HepG2 (cell line): Measurements from ENCODE around the gene PDE3B. TPM values are rescaled to one million over a fixed set of nuclear protein-coding genes. Genes with fewer than 3 reads are reported as not detected.

Source experiments
- ADNP ChIP-seq: sonication (generic); formaldehyde crosslinking; IDR thresholded peaks from 2 replicates; pipeline ENCODE4 v1.4.0; 2020; ENCODE audit warnings: missing genetic modification reagents
- ATF7-NPFF ChIP-seq: sonication (generic); formaldehyde crosslinking; IDR thresholded peaks from 2 replicates; pipeline ENCODE4 v1.8.1; 2023; ENCODE audit warnings: mild to moderate bottlenecking, low read depth, missing genetic modification reagents, moderate library complexity
- ELF3 ChIP-seq: IDR thresholded peaks from 2 replicates; pipeline ENCODE4 v1.6.1; 2016; ENCODE audit warnings: missing genetic modification reagents, missing compliant biosample characterization
- FOSL2 ChIP-seq: sonication (generic); formaldehyde crosslinking; IDR thresholded peaks from 2 replicates; pipeline ENCODE4 v1.4.0; 2020; ENCODE audit warnings: missing genetic modification reagents
- FOXJ3 ChIP-seq: sonication (generic); formaldehyde crosslinking; IDR thresholded peaks from 2 replicates; pipeline ENCODE4 v1.4.0; 2020; ENCODE audit warnings: missing genetic modification reagents, mild to moderate bottlenecking, borderline replicate concordance
- HNRNPL ChIP-seq: fragments of 200-400 bp; formaldehyde crosslinking; IDR thresholded peaks from 2 replicates; pipeline ENCODE4 v1.6.1; 2017; ENCODE audit warnings: mild to moderate bottlenecking, low read depth, low read length
- KDM5A ChIP-seq: fragments of 200-600 bp; sonication (generic); IDR thresholded peaks from 2 replicates; pipeline ENCODE4 v1.7.0; 2018; ENCODE audit warnings: antibody characterized with exemption, mild to moderate bottlenecking, low read length, borderline replicate concordance
- MXI1 ChIP-seq: IDR thresholded peaks from 3 replicates; pipeline ENCODE4 v1.6.1; 2012; ENCODE audit warnings: low read depth, low read length, inconsistent platforms, borderline replicate concordance
- MZF1 ChIP-seq: sonication (generic); formaldehyde crosslinking; IDR thresholded peaks from 2 replicates; pipeline ENCODE4 v1.8.1; 2023; ENCODE audit warnings: mild to moderate bottlenecking, missing genetic modification reagents, borderline replicate concordance
- NBN ChIP-seq: fragments of 450-650 bp; conservative IDR thresholded peaks from 2 replicates; pipeline ENCODE4 v1.6.1; 2017
- STAT5B ChIP-seq: sonication (generic); formaldehyde crosslinking; IDR thresholded peaks from 2 replicates; pipeline ENCODE4 v1.4.0; 2020; ENCODE audit warnings: missing genetic modification reagents
- ZBTB1 ChIP-seq: sonication (generic); formaldehyde crosslinking; IDR thresholded peaks from 2 replicates; pipeline ENCODE4 v1.4.0; 2020; ENCODE audit warnings: missing genetic modification reagents, borderline replicate concordance
- ZNF746 ChIP-seq: sonication (generic); formaldehyde crosslinking; IDR thresholded peaks from 2 replicates; pipeline ENCODE4 v1.8.0; 2022; ENCODE audit warnings: mild to moderate bottlenecking, missing genetic modification reagents
- ZNF780A ChIP-seq: sonication (generic); formaldehyde crosslinking; IDR thresholded peaks from 2 replicates; pipeline ENCODE4 v1.8.0; 2022; ENCODE audit warnings: mild to moderate bottlenecking, missing genetic modification reagents, moderate library complexity
- ZSCAN20 ChIP-seq: sonication (generic); formaldehyde crosslinking; IDR thresholded peaks from 2 replicates; pipeline ENCODE4 v1.4.0; 2020; ENCODE audit warnings: missing genetic modification reagents, mild to moderate bottlenecking, borderline replicate concordance
- polyA plus RNA-seq, 8 experiments: library from polyadenylated mRNA; depleted of rRNA in 3 of 8; stranded (reverse) in 7 of 8; unstranded in 1 of 8; fragments of >200 nt; fragmentation: Illumina TruSeq in 4 of 8; extraction: Trizol in 4 of 8; gene quantifications; 2 replicates each; pipeline versions ENCODE4 v1.2.1 to v1.2.3, GENCODE V29; 2011 to 2016; ENCODE audit warnings: low read depth in 4 of 8, missing spikeins in 1 of 8, mixed read lengths in 1 of 8; ENCODE audit not compliant: insufficient read depth in 1 of 8
- total RNA-seq, 5 experiments: library from RNA; depleted of rRNA; stranded (reverse); fragments of >200 nt; fragmentation: Illumina TruSeq; extraction: Trizol; gene quantifications; 2 replicates each; pipeline ENCODE4 v1.2.3, GENCODE V29; 2016; ENCODE audit warnings: low read depth in 1 of 5
- TF ChIP-seq, protein P1 (sequence below): sonication (generic); formaldehyde crosslinking; IDR thresholded peaks from 2 replicates; pipeline ENCODE4 v1.8.1; 2023; ENCODE audit warnings: missing genetic modification reagents, inconsistent platforms, borderline replicate concordance
- TF ChIP-seq, protein P2 (sequence below): IDR thresholded peaks from 2 replicates; pipeline ENCODE4 v1.6.1; 2016; ENCODE audit warnings: missing compliant biosample characterization, missing genetic modification reagents, borderline replicate concordance
- TF ChIP-seq, protein P3 (sequence below): sonication (generic); formaldehyde crosslinking; IDR thresholded peaks from 2 replicates; pipeline ENCODE4 v1.5.1; 2020; ENCODE audit warnings: missing genetic modification reagents, mild to moderate bottlenecking, borderline replicate concordance
- TF ChIP-seq, protein P4 (sequence below): sonication (generic); formaldehyde crosslinking; IDR thresholded peaks from 2 replicates; pipeline ENCODE4 v1.5.1; 2020; ENCODE audit warnings: missing genetic modification reagents, mild to moderate bottlenecking, borderline replicate concordance
- TF ChIP-seq, protein P5 (sequence below): sonication (generic); formaldehyde crosslinking; IDR thresholded peaks from 2 replicates; pipeline ENCODE4 v1.5.0; 2020; ENCODE audit warnings: missing genetic modification reagents, mild to moderate bottlenecking, borderline replicate concordance

The PDE3B gene
- total and polyA plus RNA-seq, 2 of the 13 experiments (the other 11 are each of a cell fraction or from before 2014, with no cell fraction given) = 14.1 to 26.5 TPM

DNA sequence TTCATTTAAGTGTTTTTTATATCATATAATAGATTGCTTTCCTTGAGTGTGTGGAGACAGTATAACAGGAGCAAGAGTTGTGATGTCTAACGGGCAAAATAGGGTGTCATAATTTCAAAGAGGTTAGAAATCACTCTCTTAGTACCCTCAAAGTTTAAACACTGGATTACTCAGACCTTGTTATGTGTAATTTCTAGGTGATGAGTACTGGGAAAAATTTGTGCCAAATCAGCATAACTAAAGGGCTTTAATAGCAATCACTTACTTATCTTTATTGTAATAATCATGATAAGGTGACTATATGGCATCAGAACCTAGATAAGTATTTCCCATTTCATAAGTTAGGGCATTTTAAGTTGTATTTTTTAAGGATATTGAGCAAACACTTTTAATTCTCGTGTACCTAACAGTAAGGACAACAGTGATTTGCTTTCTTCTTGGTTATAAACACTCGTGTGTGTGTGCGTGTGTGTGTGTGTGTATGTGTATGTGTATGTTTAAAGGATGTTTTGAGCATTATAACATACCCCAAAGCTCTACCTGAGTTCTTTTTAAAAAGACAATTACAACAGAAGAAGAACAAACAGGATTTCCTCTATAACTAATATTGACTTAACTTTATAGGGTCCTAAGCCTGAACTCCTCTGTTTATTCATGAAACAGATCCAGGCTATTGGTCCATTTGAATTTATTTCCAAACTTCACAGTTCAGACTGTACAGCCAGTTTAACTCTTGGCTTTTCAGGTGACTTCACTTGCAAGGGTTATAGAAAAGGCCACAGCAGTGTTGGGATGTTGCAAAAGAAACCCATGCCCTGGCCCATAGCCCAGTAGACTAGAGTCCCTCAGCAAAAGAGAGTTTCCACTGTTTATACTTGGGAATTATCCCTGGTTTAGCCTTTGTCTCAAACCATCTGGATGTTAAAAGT is 23.7 kb upstream of the PDE3B start (continued):
- TF ChIP-seq ZNF746 (CRISPR knock-in tag) = no peak
- TF ChIP-seq, protein P1, sequence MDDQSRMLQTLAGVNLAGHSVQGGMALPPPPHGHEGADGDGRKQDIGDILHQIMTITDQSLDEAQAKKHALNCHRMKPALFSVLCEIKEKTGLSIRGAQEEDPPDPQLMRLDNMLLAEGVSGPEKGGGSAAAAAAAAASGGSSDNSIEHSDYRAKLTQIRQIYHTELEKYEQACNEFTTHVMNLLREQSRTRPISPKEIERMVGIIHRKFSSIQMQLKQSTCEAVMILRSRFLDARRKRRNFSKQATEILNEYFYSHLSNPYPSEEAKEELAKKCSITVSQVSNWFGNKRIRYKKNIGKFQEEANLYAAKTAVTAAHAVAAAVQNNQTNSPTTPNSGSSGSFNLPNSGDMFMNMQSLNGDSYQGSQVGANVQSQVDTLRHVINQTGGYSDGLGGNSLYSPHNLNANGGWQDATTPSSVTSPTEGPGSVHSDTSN (CRISPR knock-in tag) = no peak
- TF ChIP-seq FOSL2 = peak; percentile 46; the same call in 1 of the 2 replicates
- no peak for TF ChIP-seq MZF1 (CRISPR knock-in tag)
- no peak for TF ChIP-seq ZBTB1
- TF ChIP-seq, protein P2, sequence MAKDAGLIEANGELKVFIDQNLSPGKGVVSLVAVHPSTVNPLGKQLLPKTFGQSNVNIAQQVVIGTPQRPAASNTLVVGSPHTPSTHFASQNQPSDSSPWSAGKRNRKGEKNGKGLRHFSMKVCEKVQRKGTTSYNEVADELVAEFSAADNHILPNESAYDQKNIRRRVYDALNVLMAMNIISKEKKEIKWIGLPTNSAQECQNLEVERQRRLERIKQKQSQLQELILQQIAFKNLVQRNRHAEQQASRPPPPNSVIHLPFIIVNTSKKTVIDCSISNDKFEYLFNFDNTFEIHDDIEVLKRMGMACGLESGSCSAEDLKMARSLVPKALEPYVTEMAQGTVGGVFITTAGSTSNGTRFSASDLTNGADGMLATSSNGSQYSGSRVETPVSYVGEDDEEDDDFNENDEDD (CRISPR knock-in tag) = no peak
- TF ChIP-seq, protein P3, sequence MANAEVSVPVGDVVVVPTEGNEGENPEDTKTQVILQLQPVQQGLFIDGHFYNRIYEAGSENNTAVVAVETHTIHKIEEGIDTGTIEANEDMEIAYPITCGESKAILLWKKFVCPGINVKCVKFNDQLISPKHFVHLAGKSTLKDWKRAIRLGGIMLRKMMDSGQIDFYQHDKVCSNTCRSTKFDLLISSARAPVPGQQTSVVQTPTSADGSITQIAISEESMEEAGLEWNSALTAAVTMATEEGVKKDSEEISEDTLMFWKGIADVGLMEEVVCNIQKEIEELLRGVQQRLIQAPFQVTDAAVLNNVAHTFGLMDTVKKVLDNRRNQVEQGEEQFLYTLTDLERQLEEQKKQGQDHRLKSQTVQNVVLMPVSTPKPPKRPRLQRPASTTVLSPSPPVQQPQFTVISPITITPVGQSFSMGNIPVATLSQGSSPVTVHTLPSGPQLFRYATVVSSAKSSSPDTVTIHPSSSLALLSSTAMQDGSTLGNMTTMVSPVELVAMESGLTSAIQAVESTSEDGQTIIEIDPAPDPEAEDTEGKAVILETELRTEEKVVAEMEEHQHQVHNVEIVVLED (CRISPR knock-in tag) = no peak
- TF ChIP-seq MXI1 = no peak
- TF ChIP-seq, protein P4, sequence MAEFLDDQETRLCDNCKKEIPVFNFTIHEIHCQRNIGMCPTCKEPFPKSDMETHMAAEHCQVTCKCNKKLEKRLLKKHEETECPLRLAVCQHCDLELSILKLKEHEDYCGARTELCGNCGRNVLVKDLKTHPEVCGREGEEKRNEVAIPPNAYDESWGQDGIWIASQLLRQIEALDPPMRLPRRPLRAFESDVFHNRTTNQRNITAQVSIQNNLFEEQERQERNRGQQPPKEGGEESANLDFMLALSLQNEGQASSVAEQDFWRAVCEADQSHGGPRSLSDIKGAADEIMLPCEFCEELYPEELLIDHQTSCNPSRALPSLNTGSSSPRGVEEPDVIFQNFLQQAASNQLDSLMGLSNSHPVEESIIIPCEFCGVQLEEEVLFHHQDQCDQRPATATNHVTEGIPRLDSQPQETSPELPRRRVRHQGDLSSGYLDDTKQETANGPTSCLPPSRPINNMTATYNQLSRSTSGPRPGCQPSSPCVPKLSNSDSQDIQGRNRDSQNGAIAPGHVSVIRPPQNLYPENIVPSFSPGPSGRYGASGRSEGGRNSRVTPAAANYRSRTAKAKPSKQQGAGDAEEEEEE (CRISPR knock-in tag) = no peak
- no peak for TF ChIP-seq STAT5B
- no peak; the same call in 1 of the 2 replicates for TF ChIP-seq KDM5A
- no peak for TF ChIP-seq ATF7-NPFF (CRISPR knock-in tag)
- no peak for TF ChIP-seq NBN
- no peak for TF ChIP-seq HNRNPL
- TF ChIP-seq ZNF780A = no peak
- TF ChIP-seq, protein P5, sequence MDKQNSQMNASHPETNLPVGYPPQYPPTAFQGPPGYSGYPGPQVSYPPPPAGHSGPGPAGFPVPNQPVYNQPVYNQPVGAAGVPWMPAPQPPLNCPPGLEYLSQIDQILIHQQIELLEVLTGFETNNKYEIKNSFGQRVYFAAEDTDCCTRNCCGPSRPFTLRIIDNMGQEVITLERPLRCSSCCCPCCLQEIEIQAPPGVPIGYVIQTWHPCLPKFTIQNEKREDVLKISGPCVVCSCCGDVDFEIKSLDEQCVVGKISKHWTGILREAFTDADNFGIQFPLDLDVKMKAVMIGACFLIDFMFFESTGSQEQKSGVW = no peak
- TF ChIP-seq ADNP = no peak
- peak; percentile 89; the same call in 1 of the 2 replicates for TF ChIP-seq FOXJ3 (CRISPR knock-in tag)
- TF ChIP-seq ZSCAN20 (CRISPR knock-in tag) = no peak
- peak; percentile 42; the same call in 1 of the 2 replicates for TF ChIP-seq ELF3 (CRISPR knock-in tag)
